GM19099 (cell line): ENCODE results near the gene TRMT2B.

Experiments used
- POLR2A ChIP-seq: IDR thresholded peaks from 3 replicates; pipeline ENCODE4 v1.6.1; 2011; ENCODE audit warnings: low read depth; ENCODE audit not compliant: insufficient read length; ENCODE audit errors: extremely low read depth

The TRMT2B gene

GRCh38 chrX:101028562-101028961 lies 23.3 kb downstream of the TRMT2B start:
- TF ChIP-seq POLR2A, result no peak

GRCh38 chrX:101025126-101025525 lies 26.8 kb downstream of the TRMT2B start:
- no peak for TF ChIP-seq POLR2A

- TF ChIP-seq POLR2A, result no peak
Measured at GRCh38 chrX:101022020-101022419, 29.9 kb downstream of the TRMT2B start.

GRCh38 chrX:101009090-101009489 lies 42.8 kb downstream of the TRMT2B start:
- no peak for TF ChIP-seq POLR2A

- no peak for TF ChIP-seq POLR2A
Measured at GRCh38 chrX:100999451-100999850, 52.5 kb downstream of the TRMT2B start.

- no peak for TF ChIP-seq POLR2A
Measured at GRCh38 chrX:100995469-100995868, 56.4 kb downstream of the TRMT2B start.

GRCh38 chrX:100994352-100995281 lies 57.3 kb downstream of the TRMT2B start:
- no peak for TF ChIP-seq POLR2A

- no peak for TF ChIP-seq POLR2A
Measured at GRCh38 chrX:100990139-100990538, 61.8 kb downstream of the TRMT2B start.

GRCh38 chrX:100984818-100985217 lies 67.1 kb downstream of the TRMT2B start:
- no peak for TF ChIP-seq POLR2A

GRCh38 chrX:100980608-100981497 lies 71.1 kb downstream of the TRMT2B start:
- TF ChIP-seq POLR2A, result no peak

GRCh38 chrX:100979881-100980607 lies 71.9 kb downstream of the TRMT2B start:
- no peak for TF ChIP-seq POLR2A

GRCh38 chrX:100976211-100976610 lies 75.7 kb downstream of the TRMT2B start:
- no peak for TF ChIP-seq POLR2A

GRCh38 chrX:100975212-100975611 lies 76.7 kb downstream of the TRMT2B start:
- no peak for TF ChIP-seq POLR2A

- TF ChIP-seq POLR2A, result no peak
Measured at GRCh38 chrX:100973411-100973810, 78.5 kb downstream of the TRMT2B start.

- TF ChIP-seq POLR2A, result no peak
Measured at GRCh38 chrX:100969936-100970335, 82.0 kb downstream of the TRMT2B start.

- TF ChIP-seq POLR2A, result no peak
Measured at GRCh38 chrX:100969408-100969807, 82.5 kb downstream of the TRMT2B start, which contains the start of gene ARL13A. Gene ARL13A (plus strand): TSS chrX:100969708. CDS start chrX:100973690, 3,982 bp downstream.

GRCh38 chrX:100964362-100964761 lies 87.5 kb downstream of the TRMT2B start:
- TF ChIP-seq POLR2A, result no peak
